HG02938 (cell line): ENCODE data around the gene CCDC86.
"Not testable (repeated sequence)": the region's sequence is repeated elsewhere in the genome, so short reads cannot be mapped to it uniquely, and the experiment has no call there.

Experiments used
- ATAC-seq: cut with Tn5 transposase; IDR thresholded peaks from one replicate; pipeline ENCODE4 v1.9.1; 2021; ENCODE audit warnings: mild to moderate bottlenecking, moderate library complexity; ENCODE audit not compliant: unreplicated experiment

Gene CCDC86

GRCh38 chr11:60841797-60842667, at the start of gene CCDC86:
CCDC86 (plus strand) TSS chr11:60842113; CDS start chr11:60842125, 12 bp downstream.
- peak; percentile 72 for ATAC-seq

GRCh38 chr11:60792521-60792920, 49.4 kb upstream of the CCDC86 start:
- ATAC-seq: no peak

GRCh38 chr11:60795291-60795690, 46.6 kb upstream of the CCDC86 start:
- no peak for ATAC-seq

GRCh38 chr11:60797846-60798630, 43.9 kb upstream of the CCDC86 start:
- no peak for ATAC-seq

- ATAC-seq: no peak
Measured at GRCh38 chr11:60798631-60799030, 43.3 kb upstream of the CCDC86 start.

- ATAC-seq: no peak
Measured at GRCh38 chr11:60801194-60801593, 40.7 kb upstream of the CCDC86 start.

- ATAC-seq: no peak
Measured at GRCh38 chr11:60803273-60803936, 38.5 kb upstream of the CCDC86 start.

GRCh38 chr11:60809249-60809648, 32.7 kb upstream of the CCDC86 start:
- no peak for ATAC-seq

GRCh38 chr11:60809691-60810090, 32.2 kb upstream of the CCDC86 start:
- no peak for ATAC-seq

GRCh38 chr11:60810151-60810550, 31.8 kb upstream of the CCDC86 start:
- no peak for ATAC-seq

- no peak for ATAC-seq
Measured at GRCh38 chr11:60810569-60810968, 31.3 kb upstream of the CCDC86 start.

- no peak for ATAC-seq
Measured at GRCh38 chr11:60813324-60813723, 28.6 kb upstream of the CCDC86 start.

- ATAC-seq: no peak
Measured at GRCh38 chr11:60814112-60814511, 27.8 kb upstream of the CCDC86 start.

- no peak for ATAC-seq
Measured at GRCh38 chr11:60816590-60817157, 25.2 kb upstream of the CCDC86 start.

GRCh38 chr11:60818057-60818456, 23.9 kb upstream of the CCDC86 start:
- ATAC-seq: no peak

GRCh38 chr11:60821827-60822599, 19.9 kb upstream of the CCDC86 start:
- no peak for ATAC-seq

- not testable (repeated sequence) for ATAC-seq
Measured at GRCh38 chr11:60823745-60824306, 18.1 kb upstream of the CCDC86 start.

- ATAC-seq: no peak
Measured at GRCh38 chr11:60825118-60825517, 16.8 kb upstream of the CCDC86 start.

- ATAC-seq: no peak
Measured at GRCh38 chr11:60825790-60826189, 16.1 kb upstream of the CCDC86 start.
